Stimulated activated naive B cell treated with anti-CD40 and anti-IgM and Interleukin-4, amounts not matched to agents 10 μg/mL and 1 μg/mL and 100 μg/mL, for 72 hours (primary cell): Measurements from ENCODE around the gene MSH6.
"Not testable (repeated sequence)": the region's sequence is repeated elsewhere in the genome, so short reads cannot be mapped to it uniquely, and the experiment has no call there.

ENCODE experiments used
- ATAC-seq, 2 donors: fragments of 150-1000 bp; cut with Tn5 transposase; replicated peaks; 2 replicates each; pipeline ENCODE4 v1.10.0; 2021; ENCODE audit warnings: moderate library complexity in 1 of 2
- DNase-seq: peaks from one replicate; pipeline ENCODE4 v3.0.0; 2021
- H3K27ac Mint-ChIP-seq: one replicate; pipeline ENCODE4 v1.8.0; 2022; ENCODE audit warnings: mild to moderate bottlenecking, mixed read lengths
- H3K27me3 Mint-ChIP-seq, 2 donors: one replicate each; pipeline ENCODE4 v1.8.0; 2022; ENCODE audit warnings: mixed read lengths in 2 of 2
- H3K36me3 Mint-ChIP-seq, 2 donors: one replicate each; pipeline ENCODE4 v1.8.0; 2022; ENCODE audit warnings: mixed read lengths in 2 of 2, mild to moderate bottlenecking in 1 of 2
- H3K4me1 Mint-ChIP-seq, 2 donors: one replicate each; pipeline ENCODE4 v1.8.0; 2022; ENCODE audit warnings: mixed read lengths in 2 of 2, mild to moderate bottlenecking in 1 of 2
- H3K4me3 Mint-ChIP-seq, 2 donors: one replicate each; pipeline ENCODE4 v1.8.0; 2022; ENCODE audit warnings: mild to moderate bottlenecking in 2 of 2, mixed read lengths in 2 of 2, moderate library complexity in 1 of 2
- H3K9me3 Mint-ChIP-seq, 2 donors: one replicate each; pipeline ENCODE4 v1.8.0; 2022; ENCODE audit warnings: mixed read lengths in 2 of 2, mild to moderate bottlenecking in 1 of 2

The MSH6 gene

DNA sequence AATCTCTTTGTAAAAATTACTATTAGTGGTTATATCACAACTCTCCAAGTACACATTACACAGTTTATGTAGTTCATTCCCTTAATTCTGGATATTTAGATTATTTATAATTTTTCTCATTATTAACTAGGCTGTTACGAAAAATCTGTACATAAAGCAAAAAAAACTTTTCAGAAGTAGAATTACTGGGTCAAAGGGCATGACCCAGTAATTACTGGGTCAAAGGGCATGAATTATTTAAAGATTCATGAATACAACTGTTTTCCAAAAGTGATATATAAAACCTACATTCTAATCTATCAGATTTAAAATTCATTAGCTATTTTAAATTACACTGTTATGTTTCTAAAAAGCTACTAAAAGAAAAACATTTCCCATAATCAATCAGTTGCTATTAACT lies 55.3 kb downstream of the MSH6 start:
- no peak for DNase-seq
- ATAC-seq: no peak
- Mint-ChIP-seq H3K9me3 (no peaks in the 10 kb centered on the region), H3K36me3 (peaks cover 17 to 21% of the 10 kb centered on the region in 2 donors), H3K27me3 (no peaks in the 10 kb centered on the region), H3K27ac (no peak overlapping the region), H3K4me1 (peaks cover 0 to 5% of the 10 kb centered on the region in 2 donors), H3K4me3 (no peak overlapping the region)

DNA sequence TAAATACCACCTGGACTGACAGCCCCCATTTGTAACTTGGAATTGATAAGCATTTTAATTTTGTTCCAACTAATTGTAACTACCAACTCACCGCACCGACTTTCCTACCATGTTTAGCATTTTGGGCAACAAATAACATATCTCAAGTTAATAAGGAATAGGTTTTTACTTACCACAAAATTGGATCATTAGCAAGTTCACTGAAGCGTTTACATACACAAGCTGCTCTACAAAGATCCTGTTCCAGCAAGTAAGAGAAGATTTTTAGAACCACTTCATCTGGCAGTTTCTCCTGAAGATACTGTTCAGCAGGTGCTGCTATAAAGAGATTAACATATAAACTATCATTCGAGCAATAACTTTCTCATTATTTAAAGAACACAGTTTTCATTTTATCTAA lies 55.7 kb downstream of the MSH6 start:
- Mint-ChIP-seq H3K36me3 (peaks cover 17 to 26% of the 10 kb centered on the region in 2 donors), H3K27ac (peak overlapping the region; percentile 31), H3K4me1 (peaks cover 1 to 9% of the 10 kb centered on the region in 2 donors), H3K9me3 (no peaks in the 10 kb centered on the region), H3K4me3 (no peak overlapping the region), H3K27me3 (no peaks in the 10 kb centered on the region)
- ATAC-seq: no peak
- no peak for DNase-seq

DNA sequence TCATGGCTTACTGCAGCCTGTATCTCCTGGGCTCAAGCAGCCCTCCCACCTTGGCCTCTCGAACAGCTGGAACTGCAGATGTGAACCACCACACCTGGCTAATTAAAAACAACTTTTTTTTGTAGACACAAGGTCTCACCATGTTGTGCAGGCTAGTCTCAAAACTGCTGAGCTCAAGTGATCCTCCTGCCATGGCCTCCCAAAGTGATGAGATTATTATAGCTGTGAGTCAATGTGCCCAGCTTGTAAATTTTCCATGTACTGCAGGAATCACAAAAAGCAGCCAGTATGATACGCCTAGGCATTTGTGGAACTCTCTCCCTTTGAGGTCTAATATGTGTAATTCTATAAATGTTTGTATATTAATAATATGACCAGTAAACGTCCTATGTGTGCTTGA lies 59.9 kb downstream of the MSH6 start:
- peaks cover 11 to 29% of the 10 kb centered on the region in 2 donors for H3K4me1 Mint-ChIP-seq
- no peaks in the 10 kb centered on the region for H3K27me3 Mint-ChIP-seq
- no peak overlapping the region for H3K4me3 Mint-ChIP-seq
- ATAC-seq (no peak), DNase-seq (no peak)
- no peak overlapping the region for H3K27ac Mint-ChIP-seq
- no peaks in the 10 kb centered on the region for H3K9me3 Mint-ChIP-seq
- H3K36me3 Mint-ChIP-seq: peaks cover 12 to 18% of the 10 kb centered on the region in 2 donors

DNA sequence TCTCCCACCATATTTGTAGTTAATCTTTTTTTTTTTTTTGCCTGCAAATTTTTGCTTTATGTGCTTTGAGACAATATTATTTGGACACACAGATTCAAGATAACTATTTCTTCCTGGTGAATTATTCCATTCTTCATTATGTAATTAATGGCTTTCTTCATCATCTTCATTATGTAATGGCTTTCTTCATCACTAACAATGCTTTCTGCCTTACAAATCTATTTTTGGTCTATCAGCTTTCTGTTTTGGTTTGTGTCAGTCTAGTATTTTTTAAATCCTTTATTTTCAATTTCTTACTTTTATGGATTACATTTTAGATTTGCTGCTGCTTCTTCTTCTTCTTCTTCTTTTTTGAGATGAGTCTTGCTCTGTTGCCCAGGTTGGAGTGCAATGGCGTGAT lies 60.5 kb downstream of the MSH6 start:
- H3K36me3 Mint-ChIP-seq: peaks cover 14 to 21% of the 10 kb centered on the region in 2 donors
- no peak for DNase-seq
- H3K9me3 Mint-ChIP-seq: no peaks in the 10 kb centered on the region
- peaks cover 13 to 34% of the 10 kb centered on the region in 2 donors for H3K4me1 Mint-ChIP-seq
- no peak overlapping the region for H3K4me3 Mint-ChIP-seq
- H3K27me3 Mint-ChIP-seq: no peaks in the 10 kb centered on the region
- no peak overlapping the region for H3K27ac Mint-ChIP-seq
- no peak for ATAC-seq

DNA sequence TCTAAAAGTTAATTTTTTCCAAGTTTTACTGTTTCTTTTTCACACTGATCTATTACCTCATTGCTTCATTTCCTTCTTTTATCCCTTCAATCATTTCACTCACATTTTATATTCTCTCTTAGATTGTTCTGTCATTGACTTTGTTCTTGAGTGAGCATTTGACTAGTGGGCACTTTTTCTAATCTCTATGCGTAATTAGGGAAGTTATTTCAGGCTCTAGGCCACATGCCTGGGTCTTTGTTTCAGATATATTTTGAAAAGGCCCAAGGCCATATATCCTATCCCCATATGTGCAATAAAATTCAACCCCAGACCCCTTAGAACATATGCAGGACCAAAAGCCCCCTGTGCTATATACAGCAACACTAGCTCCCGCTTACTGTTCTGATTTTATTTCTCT lies 61.2 kb downstream of the MSH6 start:
- Mint-ChIP-seq H3K36me3 (peaks cover 11 to 18% of the 10 kb centered on the region in 2 donors), H3K27me3 (no peaks in the 10 kb centered on the region), H3K4me3 (no peak overlapping the region), H3K27ac (peak overlapping the region; percentile 27), H3K9me3 (no peaks in the 10 kb centered on the region), H3K4me1 (peaks cover 13 to 34% of the 10 kb centered on the region in 2 donors)
- no peak for ATAC-seq
- no peak for DNase-seq

DNA sequence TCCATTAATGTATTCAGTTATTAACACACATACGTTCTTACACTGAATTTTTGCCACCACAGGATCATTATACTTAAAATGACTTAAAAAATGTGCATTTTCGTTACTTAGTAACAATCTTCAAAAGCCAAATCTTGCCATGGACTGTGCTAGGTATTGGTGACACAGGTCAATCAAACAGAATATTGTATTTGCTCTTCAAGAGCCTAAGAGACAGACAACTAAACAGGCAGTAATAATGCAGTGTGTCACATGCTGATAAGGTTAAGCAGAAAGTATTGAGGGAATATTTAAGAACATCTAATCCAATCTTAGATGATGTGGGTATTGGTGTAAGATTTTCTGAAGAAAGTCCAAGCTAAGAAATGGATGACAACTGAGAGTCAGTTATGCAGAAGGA lies 66.4 kb downstream of the MSH6 start:
- Mint-ChIP-seq H3K36me3 (peaks cover 9 to 11% of the 10 kb centered on the region in 2 donors), H3K27ac (no peak overlapping the region), H3K27me3 (no peaks in the 10 kb centered on the region), H3K9me3 (no peaks in the 10 kb centered on the region), H3K4me1 (peaks cover 24 to 40% of the 10 kb centered on the region in 2 donors), H3K4me3 (no peak overlapping the region)
- ATAC-seq (no peak), DNase-seq (no peak)

DNA sequence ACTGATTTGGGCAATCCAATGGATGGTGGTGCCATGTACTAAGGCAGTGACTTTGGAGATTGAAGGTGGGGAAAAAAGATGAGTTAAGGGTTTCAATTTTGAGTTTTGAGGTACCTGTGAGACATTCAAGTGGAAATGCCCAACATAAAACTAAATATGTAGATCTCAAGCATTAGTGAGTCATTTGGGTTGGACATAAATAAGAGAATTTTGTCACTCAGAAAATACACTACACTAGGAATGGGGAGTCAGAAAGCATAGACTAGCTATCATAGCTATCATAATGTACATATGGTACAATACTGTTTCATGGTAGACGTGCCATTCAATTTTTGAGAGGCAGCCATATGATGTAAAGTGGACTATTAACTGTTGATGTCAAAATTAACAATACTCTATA lies 67.3 kb downstream of the MSH6 start:
- Mint-ChIP-seq H3K9me3 (no peaks in the 10 kb centered on the region), H3K27me3 (no peaks in the 10 kb centered on the region), H3K27ac (no peak overlapping the region), H3K36me3 (peaks cover 8 to 11% of the 10 kb centered on the region in 2 donors), H3K4me1 (peaks cover 21 to 41% of the 10 kb centered on the region in 2 donors), H3K4me3 (no peak overlapping the region)
- no peak for ATAC-seq
- no peak for DNase-seq

DNA sequence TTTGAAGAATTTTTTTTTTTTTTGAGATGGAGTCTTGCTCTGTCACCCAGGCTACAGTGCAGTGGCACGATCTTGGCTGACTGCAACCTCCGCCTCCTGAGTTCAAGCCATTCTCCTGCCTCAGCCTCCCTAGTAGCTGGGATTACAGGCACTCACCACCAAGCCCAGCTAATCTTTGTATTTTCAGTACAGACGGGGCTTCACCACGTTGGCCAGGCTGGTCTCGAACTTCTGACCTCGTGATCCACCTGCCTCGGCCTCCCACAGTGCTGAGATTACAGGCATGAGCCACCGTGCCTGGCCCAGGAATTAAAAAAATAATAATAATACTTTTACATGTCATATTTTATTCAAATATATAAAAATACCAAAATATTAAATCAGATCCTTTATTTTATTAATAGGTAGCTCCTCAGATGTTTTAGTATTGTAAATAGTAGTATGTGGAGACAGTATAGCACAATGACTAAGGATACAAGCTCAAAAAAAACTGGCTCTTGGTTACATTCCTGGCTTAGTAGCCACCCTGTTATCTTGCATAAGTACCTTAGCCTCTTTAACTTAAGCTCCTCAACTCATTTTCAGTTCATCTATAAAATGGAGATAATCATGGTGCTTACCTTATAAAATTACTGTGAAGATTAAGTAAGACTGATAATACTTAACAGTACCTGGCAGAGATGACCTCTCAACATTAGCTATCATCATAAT lies 70.3 kb downstream of the MSH6 start:
- H3K9me3 Mint-ChIP-seq, ATAC-seq, H3K27me3 Mint-ChIP-seq, H3K27ac Mint-ChIP-seq, H3K4me3 Mint-ChIP-seq, DNase-seq, H3K36me3 Mint-ChIP-seq: not testable (repeated sequence)
- H3K4me1 Mint-ChIP-seq: peaks cover 35 to 53% of the 10 kb centered on the region in 2 donors
